Stimulated activated naive B cell treated with anti-CD40 and anti-IgM and Interleukin-4, amounts not matched to agents 10 μg/mL and 1 μg/mL and 100 μg/mL, for 72 hours (primary cell): ENCODE measurements around the gene TWSG1.
"Not testable (repeated sequence)": the region's sequence is repeated elsewhere in the genome, so short reads cannot be mapped to it uniquely, and the experiment has no call there.

Source experiments
- ATAC-seq, 2 donors: fragments of 150-1000 bp; cut with Tn5 transposase; replicated peaks; 2 replicates each; pipeline ENCODE4 v1.10.0; 2021; ENCODE audit warnings: moderate library complexity in 1 of 2
- DNase-seq: peaks from one replicate; pipeline ENCODE4 v3.0.0; 2021
- H3K27ac Mint-ChIP-seq: one replicate; pipeline ENCODE4 v1.8.0; 2022; ENCODE audit warnings: mild to moderate bottlenecking, mixed read lengths
- H3K27me3 Mint-ChIP-seq, 2 donors: one replicate each; pipeline ENCODE4 v1.8.0; 2022; ENCODE audit warnings: mixed read lengths in 2 of 2
- H3K36me3 Mint-ChIP-seq, 2 donors: one replicate each; pipeline ENCODE4 v1.8.0; 2022; ENCODE audit warnings: mixed read lengths in 2 of 2, mild to moderate bottlenecking in 1 of 2
- H3K4me1 Mint-ChIP-seq, 2 donors: one replicate each; pipeline ENCODE4 v1.8.0; 2022; ENCODE audit warnings: mixed read lengths in 2 of 2, mild to moderate bottlenecking in 1 of 2
- H3K4me3 Mint-ChIP-seq, 2 donors: one replicate each; pipeline ENCODE4 v1.8.0; 2022; ENCODE audit warnings: mild to moderate bottlenecking in 2 of 2, mixed read lengths in 2 of 2, moderate library complexity in 1 of 2
- H3K9me3 Mint-ChIP-seq, 2 donors: one replicate each; pipeline ENCODE4 v1.8.0; 2022; ENCODE audit warnings: mixed read lengths in 2 of 2, mild to moderate bottlenecking in 1 of 2

Gene TWSG1

GRCh38 chr18:9416563-9417072, 82.0 kb downstream of the TWSG1 start:
- ATAC-seq (no peak), DNase-seq (no peak)
- H3K9me3 Mint-ChIP-seq: no peaks in the 10 kb centered on the region
- H3K27me3 Mint-ChIP-seq: no peaks in the 10 kb centered on the region
- no peaks in the 10 kb centered on the region for H3K36me3 Mint-ChIP-seq
- H3K4me3 Mint-ChIP-seq: no peak overlapping the region
- H3K27ac Mint-ChIP-seq: no peak overlapping the region
- H3K4me1 Mint-ChIP-seq: no peaks in the 10 kb centered on the region

GRCh38 chr18:9417073-9417851, 82.7 kb downstream of the TWSG1 start:
- no peaks in the 10 kb centered on the region for H3K36me3 Mint-ChIP-seq
- H3K4me1 Mint-ChIP-seq: no peaks in the 10 kb centered on the region
- ATAC-seq: no peak
- no peaks in the 10 kb centered on the region for H3K9me3 Mint-ChIP-seq
- no peak overlapping the region for H3K4me3 Mint-ChIP-seq
- H3K27me3 Mint-ChIP-seq: no peaks in the 10 kb centered on the region
- no peak overlapping the region for H3K27ac Mint-ChIP-seq
- no peak for DNase-seq

- no peaks in the 10 kb centered on the region for H3K4me1 Mint-ChIP-seq
- H3K36me3 Mint-ChIP-seq: no peaks in the 10 kb centered on the region
- no peak for ATAC-seq
- H3K27me3 Mint-ChIP-seq: no peaks in the 10 kb centered on the region
- no peak for DNase-seq
- H3K9me3 Mint-ChIP-seq: no peaks in the 10 kb centered on the region
- H3K27ac Mint-ChIP-seq: no peak overlapping the region
- no peak overlapping the region for H3K4me3 Mint-ChIP-seq
Observed at GRCh38 chr18:9418047-9418690, 83.6 kb downstream of the TWSG1 start.

GRCh38 chr18:9419956-9420631, 85.5 kb downstream of the TWSG1 start:
- Mint-ChIP-seq H3K36me3 (no peaks in the 10 kb centered on the region), H3K27ac (no peak overlapping the region), H3K9me3 (no peaks in the 10 kb centered on the region), H3K4me1 (no peaks in the 10 kb centered on the region), H3K27me3 (no peaks in the 10 kb centered on the region), H3K4me3 (no peak overlapping the region)
- ATAC-seq: no peak
- DNase-seq: no peak

GRCh38 chr18:9421096-9421900, 86.7 kb downstream of the TWSG1 start:
- H3K9me3 Mint-ChIP-seq: no peaks in the 10 kb centered on the region
- no peaks in the 10 kb centered on the region for H3K27me3 Mint-ChIP-seq
- no peak for DNase-seq
- no peaks in the 10 kb centered on the region for H3K4me1 Mint-ChIP-seq
- no peak overlapping the region for H3K4me3 Mint-ChIP-seq
- ATAC-seq: no peak
- H3K27ac Mint-ChIP-seq: no peak overlapping the region
- no peaks in the 10 kb centered on the region for H3K36me3 Mint-ChIP-seq

- DNase-seq: no peak
- Mint-ChIP-seq H3K9me3 (no peaks in the 10 kb centered on the region), H3K4me3 (no peak overlapping the region), H3K27ac (no peak overlapping the region), H3K4me1 (no peaks in the 10 kb centered on the region), H3K27me3 (no peaks in the 10 kb centered on the region), H3K36me3 (no peaks in the 10 kb centered on the region)
- ATAC-seq: no peak
Observed at GRCh38 chr18:9421901-9422327, 87.3 kb downstream of the TWSG1 start.

- Mint-ChIP-seq H3K27me3 (no peaks in the 10 kb centered on the region), H3K36me3 (no peaks in the 10 kb centered on the region)
Observed at GRCh38 chr18:9422816-9423519, 88.4 kb downstream of the TWSG1 start.

GRCh38 chr18:9423648-9424047, 89.1 kb downstream of the TWSG1 start:
- DNase-seq, H3K4me1 Mint-ChIP-seq, H3K27me3 Mint-ChIP-seq, H3K4me3 Mint-ChIP-seq, ATAC-seq, H3K9me3 Mint-ChIP-seq, H3K36me3 Mint-ChIP-seq, H3K27ac Mint-ChIP-seq: not testable (repeated sequence)

More at GRCh38 chr18:9422816-9423519, 88.4 kb downstream of the TWSG1 start:
- DNase-seq (no peak), ATAC-seq (no peak)
- Mint-ChIP-seq H3K4me3 (no peak overlapping the region), H3K27ac (no peak overlapping the region), H3K4me1 (no peaks in the 10 kb centered on the region), H3K9me3 (no peaks in the 10 kb centered on the region)

- H3K27me3 Mint-ChIP-seq, H3K36me3 Mint-ChIP-seq, H3K4me3 Mint-ChIP-seq, H3K9me3 Mint-ChIP-seq, ATAC-seq, DNase-seq, H3K4me1 Mint-ChIP-seq, H3K27ac Mint-ChIP-seq: not testable (repeated sequence)
Observed at GRCh38 chr18:9424235-9424634, 89.7 kb downstream of the TWSG1 start.

GRCh38 chr18:9426753-9427152, 92.2 kb downstream of the TWSG1 start:
- H3K9me3 Mint-ChIP-seq: no peaks in the 10 kb centered on the region
- H3K27me3 Mint-ChIP-seq: no peaks in the 10 kb centered on the region
- no peak for ATAC-seq
- H3K4me3 Mint-ChIP-seq: no peak overlapping the region
- peaks cover 0 to 3% of the 10 kb centered on the region in 2 donors for H3K36me3 Mint-ChIP-seq
- no peak for DNase-seq
- no peaks in the 10 kb centered on the region for H3K4me1 Mint-ChIP-seq
- H3K27ac Mint-ChIP-seq: no peak overlapping the region

- DNase-seq: no peak
- Mint-ChIP-seq H3K4me1 (peaks cover 1 to 3% of the 10 kb centered on the region in 2 donors), H3K27ac (no peak overlapping the region), H3K36me3 (peaks cover 1 to 5% of the 10 kb centered on the region in 2 donors), H3K27me3 (peaks cover 0 to 2% of the 10 kb centered on the region in 2 donors), H3K9me3 (peaks cover 1 to 2% of the 10 kb centered on the region in 2 donors), H3K4me3 (no peak overlapping the region)
- ATAC-seq: no peak
Observed at GRCh38 chr18:9428301-9428706, 93.7 kb downstream of the TWSG1 start.

GRCh38 chr18:9428862-9429661, 94.5 kb downstream of the TWSG1 start:
- no peak for DNase-seq
- Mint-ChIP-seq H3K27me3 (peaks cover 0 to 4% of the 10 kb centered on the region in 2 donors), H3K36me3 (peaks cover 5 to 8% of the 10 kb centered on the region in 2 donors), H3K4me1 (peaks cover 6 to 9% of the 10 kb centered on the region in 2 donors), H3K9me3 (peaks cover 3 to 4% of the 10 kb centered on the region in 2 donors), H3K4me3 (no peak overlapping the region), H3K27ac (no peak overlapping the region)
- ATAC-seq: no peak

GRCh38 chr18:9429662-9429993, 95.1 kb downstream of the TWSG1 start:
- Mint-ChIP-seq H3K9me3 (peaks cover 3 to 4% of the 10 kb centered on the region in 2 donors), H3K36me3 (peaks cover 5 to 8% of the 10 kb centered on the region in 2 donors), H3K27me3 (peaks cover 0 to 4% of the 10 kb centered on the region in 2 donors), H3K4me1 (peaks cover 6 to 15% of the 10 kb centered on the region in 2 donors), H3K4me3 (no peak overlapping the region), H3K27ac (no peak overlapping the region)
- DNase-seq: no peak
- no peak for ATAC-seq
